Loucy (cell line): Measurements from ENCODE around the gene ERRFI1.

ENCODE experiments used
- H2AFZ ChIP-seq: fragments of 200-600 bp; sonication (generic); 2 replicates; pipeline ENCODE4 v1.6.0; 2016; ENCODE audit warnings: antibody characterized with exemption, mild to moderate bottlenecking, low read length, moderate library complexity
- H3F3A ChIP-seq: fragments of 200-600 bp; 2 replicates; pipeline ENCODE4 v1.6.0; 2016; ENCODE audit warnings: antibody characterized with exemption, low read depth, mild to moderate bottlenecking
- H3K27me3 ChIP-seq: fragments of 200-600 bp; sonication (generic); 2 replicates; pipeline ENCODE4 v1.6.1; 2014; ENCODE audit warnings: low read length, mild to moderate bottlenecking; ENCODE audit not compliant: insufficient read depth, poor library complexity, severe bottlenecking
- H3K36me3 ChIP-seq: fragments of 200-600 bp; sonication (generic); 2 replicates; pipeline ENCODE4 v1.6.1; 2016; ENCODE audit warnings: low read length; ENCODE audit not compliant: insufficient read depth
- H3K4me1 ChIP-seq: fragments of 200-600 bp; sonication (generic); 2 replicates; pipeline ENCODE4 v1.5.1; 2014; ENCODE audit warnings: low read length, mild to moderate bottlenecking; ENCODE audit not compliant: insufficient read depth, poor library complexity, severe bottlenecking
- H3K4me2 ChIP-seq: fragments of 200-600 bp; sonication (generic); 2 replicates; pipeline ENCODE4 v1.6.0; 2014; ENCODE audit warnings: antibody characterized with exemption, low read length, low read depth, mild to moderate bottlenecking; ENCODE audit not compliant: poor library complexity, severe bottlenecking
- H3K4me3 ChIP-seq: fragments of 200-600 bp; sonication (generic); 2 replicates; pipeline ENCODE4 v1.5.1; 2014; ENCODE audit warnings: low read length, mild to moderate bottlenecking, mixed read lengths; ENCODE audit not compliant: poor library complexity, severe bottlenecking
- H3K79me2 ChIP-seq: fragments of 200-600 bp; sonication (generic); 2 replicates; pipeline ENCODE4 v1.6.1; 2014; ENCODE audit warnings: low read length; ENCODE audit not compliant: insufficient read depth
- H3K9ac ChIP-seq: fragments of 200-600 bp; sonication (generic); 2 replicates; pipeline ENCODE4 v1.6.0; 2014; ENCODE audit warnings: mild to moderate bottlenecking, low read depth, low read length, moderate library complexity; ENCODE audit not compliant: poor library complexity, severe bottlenecking
- H3K9me2 ChIP-seq: fragments of 200-600 bp; sonication (generic); replicated peaks from 2 replicates; pipeline ENCODE4 v1.6.1; 2016; ENCODE audit warnings: low read depth, low read length, mixed read lengths
- H3K9me3 ChIP-seq: fragments of 200-600 bp; sonication (generic); 2 replicates; pipeline ENCODE4 v1.6.1; 2014; ENCODE audit warnings: mild to moderate bottlenecking, antibody characterized with exemption, low read length, low read depth; ENCODE audit not compliant: insufficient read depth
- H4K20me1 ChIP-seq: fragments of 200-600 bp; sonication (generic); 2 replicates; pipeline ENCODE4 v1.6.0; 2014; ENCODE audit warnings: antibody characterized with exemption, low read length, mild to moderate bottlenecking; ENCODE audit not compliant: insufficient read depth, poor library complexity, severe bottlenecking
- CTCF ChIP-seq: fragments of 200-600 bp; sonication (generic); conservative IDR thresholded peaks from 2 replicates; pipeline ENCODE4 v1.5.1; 2014; ENCODE audit warnings: mild to moderate bottlenecking, antibody characterized with exemption, low read length
- EZH2phosphoT487 ChIP-seq: fragments of 200-600 bp; IDR thresholded peaks from 2 replicates; pipeline ENCODE4 v1.6.1; 2018; ENCODE audit warnings: antibody characterized with exemption, mild to moderate bottlenecking, moderate library complexity, borderline replicate concordance

ERRFI1 gene

GRCh38 chr1:8012955-8013354 lies 13.2 kb downstream of the ERRFI1 start:
- H3K9me3 ChIP-seq: no peaks in the 10 kb centered on the region
- H4K20me1 ChIP-seq: no peaks in the 10 kb centered on the region
- peaks cover 3% of the 10 kb centered on the region for H3K4me1 ChIP-seq
- H3K79me2 ChIP-seq: no peaks in the 10 kb centered on the region
- H3K4me2 ChIP-seq: no peak overlapping the region
- H3K27me3 ChIP-seq: no peaks in the 10 kb centered on the region
- H2AFZ ChIP-seq: no peak overlapping the region
- no peak overlapping the region for H3K4me3 ChIP-seq
- H3K9me2 ChIP-seq: no peaks in the 10 kb centered on the region
- TF ChIP-seq CTCF (no peak), EZH2phosphoT487 (no peak)
- no peaks in the 10 kb centered on the region for H3K36me3 ChIP-seq
- H3K9ac ChIP-seq: no peak overlapping the region
- H3F3A ChIP-seq: no peaks in the 10 kb centered on the region

GRCh38 chr1:8011923-8012858 lies 13.9 kb downstream of the ERRFI1 start:
- no peak overlapping the region for H3K9ac ChIP-seq
- H2AFZ ChIP-seq: no peak overlapping the region
- no peaks in the 10 kb centered on the region for H3F3A ChIP-seq
- no peaks in the 10 kb centered on the region for H3K4me1 ChIP-seq
- no peaks in the 10 kb centered on the region for H4K20me1 ChIP-seq
- no peaks in the 10 kb centered on the region for H3K9me3 ChIP-seq
- no peaks in the 10 kb centered on the region for H3K9me2 ChIP-seq
- no peak overlapping the region for H3K4me3 ChIP-seq
- no peaks in the 10 kb centered on the region for H3K79me2 ChIP-seq
- no peaks in the 10 kb centered on the region for H3K27me3 ChIP-seq
- no peaks in the 10 kb centered on the region for H3K36me3 ChIP-seq
- no peak for TF ChIP-seq EZH2phosphoT487
- TF ChIP-seq CTCF: no peak
- no peak overlapping the region for H3K4me2 ChIP-seq

GRCh38 chr1:8011016-8011415 lies 15.1 kb downstream of the ERRFI1 start:
- H3K4me2 ChIP-seq: no peak overlapping the region
- H3K79me2 ChIP-seq: no peaks in the 10 kb centered on the region
- no peaks in the 10 kb centered on the region for H3K9me3 ChIP-seq
- no peaks in the 10 kb centered on the region for H3K36me3 ChIP-seq
- no peaks in the 10 kb centered on the region for H3K4me1 ChIP-seq
- H3K27me3 ChIP-seq: no peaks in the 10 kb centered on the region
- no peak overlapping the region for H3K4me3 ChIP-seq
- no peak overlapping the region for H2AFZ ChIP-seq
- no peaks in the 10 kb centered on the region for H3F3A ChIP-seq
- no peaks in the 10 kb centered on the region for H4K20me1 ChIP-seq
- TF ChIP-seq EZH2phosphoT487 (no peak), CTCF (no peak)
- no peak overlapping the region for H3K9ac ChIP-seq
- no peaks in the 10 kb centered on the region for H3K9me2 ChIP-seq
